Ishikawa (cell line): Measurements from ENCODE around the gene ABCA1.

Source experiments
- EGR1 ChIP-seq: IDR thresholded peaks from 2 replicates; pipeline ENCODE4 v1.6.1; 2012
- EP300 ChIP-seq: IDR thresholded peaks from 2 replicates; pipeline ENCODE4 v1.6.1; 2012; ENCODE audit warnings: borderline replicate concordance
- FOXM1 ChIP-seq: IDR thresholded peaks from 2 replicates; pipeline ENCODE4 v1.6.1; 2012; ENCODE audit warnings: low read depth, borderline replicate concordance
- NFIC ChIP-seq: IDR thresholded peaks from 2 replicates; pipeline ENCODE4 v1.6.1; 2012
- RAD21 ChIP-seq: IDR thresholded peaks from 2 replicates; pipeline ENCODE4 v1.6.1; 2012; ENCODE audit warnings: low read depth
- TCF12 ChIP-seq: IDR thresholded peaks from 2 replicates; pipeline ENCODE4 v1.6.1; 2012; ENCODE audit warnings: low read depth
- TEAD4 ChIP-seq: IDR thresholded peaks from 2 replicates; pipeline ENCODE4 v1.6.1; 2012
- YY1 ChIP-seq: IDR thresholded peaks from 2 replicates; pipeline ENCODE4 v1.6.1; 2012; ENCODE audit warnings: low read depth
- TF ChIP-seq, protein P1 (sequence below): IDR thresholded peaks from 2 replicates; pipeline ENCODE4 v1.6.1; 2012; ENCODE audit warnings: low read depth, mild to moderate bottlenecking

GRCh38 chr9:104855807-104856206, 72.1 kb downstream of the ABCA1 start:
- TF ChIP-seq, protein P1, sequence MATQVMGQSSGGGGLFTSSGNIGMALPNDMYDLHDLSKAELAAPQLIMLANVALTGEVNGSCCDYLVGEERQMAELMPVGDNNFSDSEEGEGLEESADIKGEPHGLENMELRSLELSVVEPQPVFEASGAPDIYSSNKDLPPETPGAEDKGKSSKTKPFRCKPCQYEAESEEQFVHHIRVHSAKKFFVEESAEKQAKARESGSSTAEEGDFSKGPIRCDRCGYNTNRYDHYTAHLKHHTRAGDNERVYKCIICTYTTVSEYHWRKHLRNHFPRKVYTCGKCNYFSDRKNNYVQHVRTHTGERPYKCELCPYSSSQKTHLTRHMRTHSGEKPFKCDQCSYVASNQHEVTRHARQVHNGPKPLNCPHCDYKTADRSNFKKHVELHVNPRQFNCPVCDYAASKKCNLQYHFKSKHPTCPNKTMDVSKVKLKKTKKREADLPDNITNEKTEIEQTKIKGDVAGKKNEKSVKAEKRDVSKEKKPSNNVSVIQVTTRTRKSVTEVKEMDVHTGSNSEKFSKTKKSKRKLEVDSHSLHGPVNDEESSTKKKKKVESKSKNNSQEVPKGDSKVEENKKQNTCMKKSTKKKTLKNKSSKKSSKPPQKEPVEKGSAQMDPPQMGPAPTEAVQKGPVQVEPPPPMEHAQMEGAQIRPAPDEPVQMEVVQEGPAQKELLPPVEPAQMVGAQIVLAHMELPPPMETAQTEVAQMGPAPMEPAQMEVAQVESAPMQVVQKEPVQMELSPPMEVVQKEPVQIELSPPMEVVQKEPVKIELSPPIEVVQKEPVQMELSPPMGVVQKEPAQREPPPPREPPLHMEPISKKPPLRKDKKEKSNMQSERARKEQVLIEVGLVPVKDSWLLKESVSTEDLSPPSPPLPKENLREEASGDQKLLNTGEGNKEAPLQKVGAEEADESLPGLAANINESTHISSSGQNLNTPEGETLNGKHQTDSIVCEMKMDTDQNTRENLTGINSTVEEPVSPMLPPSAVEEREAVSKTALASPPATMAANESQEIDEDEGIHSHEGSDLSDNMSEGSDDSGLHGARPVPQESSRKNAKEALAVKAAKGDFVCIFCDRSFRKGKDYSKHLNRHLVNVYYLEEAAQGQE, result no peak
- TF ChIP-seq NFIC (no peak), EGR1 (no peak), TEAD4 (no peak), YY1 (no peak), EP300 (no peak), RAD21 (no peak), FOXM1 (no peak), TCF12 (no peak)
